Measurements from ENCODE around the gene MAP7D2.

Gene MAP7D2

DNA sequence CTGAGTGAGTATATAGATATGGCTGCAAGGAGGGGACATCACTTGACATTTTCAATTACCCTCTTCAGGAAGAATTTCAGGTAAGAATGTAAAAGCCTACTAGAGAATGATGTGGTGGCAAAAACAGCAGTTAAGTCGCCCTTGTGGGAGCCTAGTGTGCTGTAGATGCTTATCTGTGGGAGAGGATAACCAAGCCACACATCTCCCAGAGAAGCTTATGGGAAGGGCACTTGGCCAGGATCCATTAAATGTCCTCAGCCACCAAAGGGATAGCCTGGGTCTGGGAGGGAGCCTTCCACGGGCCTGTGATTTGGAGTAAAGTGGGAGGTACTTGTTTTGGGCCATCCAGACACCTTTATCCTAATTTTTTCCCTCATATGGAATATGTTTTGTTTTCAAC is 84.5 kb downstream of the MAP7D2 start:
- H3K27ac Mint-ChIP-seq, result no peak overlapping the region
- no peaks in the 10 kb centered on the region for H3K9me3 Mint-ChIP-seq
- H3K27me3 Mint-ChIP-seq, result no peaks in the 10 kb centered on the region
- no peaks in the 10 kb centered on the region for H3K36me3 Mint-ChIP-seq
- no peak overlapping the region for H3K4me3 Mint-ChIP-seq
- ATAC-seq, result no peak
- peaks cover 1% of the 10 kb centered on the region for H3K4me1 Mint-ChIP-seq

DNA sequence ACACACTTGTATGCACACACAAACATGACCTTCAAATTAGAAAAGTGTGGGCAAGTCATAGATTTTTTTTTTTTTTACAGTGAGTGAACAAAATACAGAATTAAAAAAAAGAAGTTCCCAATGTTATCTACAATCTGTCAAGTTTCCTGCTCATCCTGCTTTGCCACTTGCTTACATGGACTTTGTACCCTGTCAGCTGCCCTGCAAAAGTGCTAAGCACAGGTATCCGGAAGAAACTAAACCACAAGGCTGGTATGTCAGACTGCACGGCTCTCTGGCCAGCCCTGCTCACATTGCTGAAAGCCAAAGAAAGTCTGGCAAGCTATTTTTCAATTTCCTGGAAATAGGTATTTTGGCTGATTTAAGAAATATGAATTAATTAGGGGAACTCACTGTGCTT is 87.0 kb downstream of the MAP7D2 start:
- H3K9me3 Mint-ChIP-seq, result no peaks in the 10 kb centered on the region
- H3K4me1 Mint-ChIP-seq, result no peaks in the 10 kb centered on the region
- peaks cover 5% of the 10 kb centered on the region for H3K27me3 Mint-ChIP-seq
- no peaks in the 10 kb centered on the region for H3K36me3 Mint-ChIP-seq
- no peak overlapping the region for H3K27ac Mint-ChIP-seq
- no peak overlapping the region for H3K4me3 Mint-ChIP-seq
- no peak for ATAC-seq

DNA sequence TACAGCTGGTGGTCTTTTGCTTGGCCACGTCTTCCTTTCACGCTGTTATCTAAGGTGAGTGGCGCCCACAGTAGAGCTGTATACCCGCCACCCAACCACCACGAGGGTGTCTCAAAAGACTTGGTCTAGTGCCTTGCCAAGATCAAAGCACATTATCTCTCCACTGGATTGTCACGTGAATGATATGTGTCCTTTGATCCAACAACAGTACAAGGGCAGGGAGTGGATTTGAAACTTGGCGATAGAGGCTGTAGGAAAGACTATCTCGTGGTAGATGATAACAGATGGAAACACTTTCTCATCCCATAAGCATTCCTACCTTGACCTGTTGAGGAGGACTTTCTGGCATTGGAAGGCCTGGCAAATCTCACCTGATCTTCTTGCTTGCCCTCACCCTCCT is 88.1 kb downstream of the MAP7D2 start:
- ATAC-seq, result no peak
- H3K4me1 Mint-ChIP-seq, result no peaks in the 10 kb centered on the region
- no peaks in the 10 kb centered on the region for H3K9me3 Mint-ChIP-seq
- no peak overlapping the region for H3K27ac Mint-ChIP-seq
- no peak overlapping the region for H3K4me3 Mint-ChIP-seq
- H3K27me3 Mint-ChIP-seq, result peaks cover 9% of the 10 kb centered on the region
- no peaks in the 10 kb centered on the region for H3K36me3 Mint-ChIP-seq

DNA sequence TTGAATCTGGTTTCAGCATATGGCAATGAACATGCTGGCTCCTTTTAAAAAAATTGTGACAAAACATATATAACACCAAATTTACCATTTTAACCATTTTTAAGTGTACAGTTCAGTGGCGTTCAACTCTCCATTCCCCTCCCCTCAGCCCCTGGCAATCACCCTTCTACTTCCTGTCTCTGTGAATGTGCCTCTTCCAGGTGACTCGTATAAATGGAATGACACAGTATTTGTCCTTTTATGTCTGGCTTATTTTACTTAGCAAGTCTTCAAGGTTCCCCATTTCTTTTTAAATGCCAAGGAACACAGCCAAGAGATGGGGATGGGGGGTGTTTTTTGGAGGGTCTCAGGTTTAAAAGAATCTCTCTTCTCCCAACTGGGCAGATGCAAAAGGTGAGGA is 90.4 kb downstream of the MAP7D2 start:
- Mint-ChIP-seq H3K27ac (no peak overlapping the region), H3K4me1 (no peaks in the 10 kb centered on the region), H3K9me3 (no peaks in the 10 kb centered on the region), H3K27me3 (peaks cover 9% of the 10 kb centered on the region), H3K36me3 (no peaks in the 10 kb centered on the region), H3K4me3 (no peak overlapping the region)
- ATAC-seq, result no peak

DNA sequence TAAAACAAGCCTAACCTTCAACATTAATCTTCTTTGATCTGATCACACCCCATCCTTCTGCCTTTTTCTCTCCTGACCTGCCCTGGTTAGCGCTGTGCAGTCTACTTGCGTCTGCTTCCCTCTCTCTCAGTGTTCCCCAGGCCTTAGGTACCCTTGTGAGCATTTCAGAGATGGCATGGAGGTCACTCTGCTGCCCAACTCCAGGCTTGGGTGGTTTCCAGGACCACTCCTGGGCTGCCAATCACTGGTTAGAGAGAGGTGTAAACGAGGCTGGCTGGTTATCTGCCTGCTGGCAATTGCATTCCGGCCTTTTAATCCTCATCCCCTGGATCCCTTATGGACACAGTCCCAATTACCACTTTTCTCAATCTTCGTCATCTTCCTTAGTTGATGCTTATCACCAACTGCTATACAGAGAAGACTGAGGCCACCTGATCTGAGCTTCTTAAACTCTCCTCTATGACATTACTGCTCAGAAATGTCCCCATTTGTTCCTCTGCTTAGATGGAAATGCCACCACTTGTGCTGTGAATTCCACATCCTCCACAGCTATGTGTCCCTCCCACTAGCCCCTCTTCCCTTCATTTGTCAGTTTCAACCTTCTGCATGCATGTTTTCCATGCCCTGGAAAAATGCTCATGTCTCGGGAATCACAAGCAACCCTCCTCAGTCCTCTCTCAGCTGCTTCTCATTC is 96.9 kb downstream of the MAP7D2 start:
- peaks cover 5% of the 10 kb centered on the region for H3K27me3 Mint-ChIP-seq
- H3K27ac Mint-ChIP-seq, result no peak overlapping the region
- peaks cover 13% of the 10 kb centered on the region for H3K4me1 Mint-ChIP-seq
- no peak for ATAC-seq
- H3K36me3 Mint-ChIP-seq, result peaks cover 10% of the 10 kb centered on the region
- no peak overlapping the region for H3K4me3 Mint-ChIP-seq
- peaks cover 11% of the 10 kb centered on the region for H3K9me3 Mint-ChIP-seq

DNA sequence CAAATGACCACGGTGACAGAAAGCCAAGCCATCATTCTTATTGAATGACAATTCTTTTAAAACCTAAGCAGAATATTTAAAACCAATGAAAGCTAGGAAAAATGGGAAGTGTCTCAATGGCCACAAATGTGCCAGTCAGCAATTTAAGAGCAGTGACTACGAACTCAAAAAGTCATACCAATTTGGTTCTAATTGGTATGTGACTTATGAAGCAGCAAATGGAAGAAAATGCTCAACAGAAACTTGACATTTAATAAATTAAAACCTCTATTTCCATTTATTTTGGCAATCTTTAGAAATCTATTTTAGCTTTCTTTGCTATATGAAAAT is 100.1 kb downstream of the MAP7D2 start:
- H3K4me3 Mint-ChIP-seq, result no peak overlapping the region
- no peaks in the 10 kb centered on the region for H3K27me3 Mint-ChIP-seq
- no peak overlapping the region for H3K27ac Mint-ChIP-seq

DNA sequence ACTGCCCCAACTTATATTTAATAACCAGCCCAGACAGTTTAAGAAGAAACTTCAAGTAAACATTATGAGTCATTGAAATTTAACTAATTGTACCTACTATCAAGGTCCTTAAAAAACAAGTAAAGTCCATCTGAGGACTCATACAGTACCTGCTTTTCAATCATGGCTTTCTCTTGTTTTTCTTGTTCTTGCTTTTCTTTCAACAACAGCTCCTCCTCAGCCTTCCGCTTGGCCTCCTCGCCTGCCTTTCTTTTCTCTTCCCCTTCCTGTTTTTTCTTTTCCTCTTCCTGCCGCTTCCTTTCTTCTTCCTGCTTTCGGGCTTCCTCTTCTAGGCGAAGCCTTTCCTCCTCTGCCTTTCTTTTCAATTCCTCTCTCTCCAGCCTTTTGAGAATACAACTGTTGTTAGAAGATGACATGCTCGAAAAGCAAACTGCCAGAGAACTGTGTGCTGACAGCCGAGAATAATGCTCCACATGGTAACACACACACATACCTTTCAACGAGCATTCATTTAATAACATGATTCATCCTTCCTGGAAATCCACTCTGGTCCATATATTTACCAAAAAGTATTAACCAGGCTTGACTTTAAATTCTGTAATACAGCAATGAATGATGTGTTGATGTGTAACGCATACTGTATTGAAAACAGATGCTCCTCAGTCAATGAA is 100.6 kb downstream of the MAP7D2 start:
- Mint-ChIP-seq H3K9me3 (peaks cover 11% of the 10 kb centered on the region), H3K4me3 (no peak overlapping the region), H3K36me3 (peaks cover 10% of the 10 kb centered on the region), H3K4me1 (peaks cover 13% of the 10 kb centered on the region), H3K27ac (no peak overlapping the region), H3K27me3 (no peaks in the 10 kb centered on the region)
- ATAC-seq, result no peak

More for the DNA sequence above, 100.1 kb downstream of the MAP7D2 start:
- H3K36me3 Mint-ChIP-seq, result peaks cover 10% of the 10 kb centered on the region
- H3K9me3 Mint-ChIP-seq, result peaks cover 11% of the 10 kb centered on the region
- ATAC-seq, result no peak
- H3K4me1 Mint-ChIP-seq, result peaks cover 13% of the 10 kb centered on the region

DNA sequence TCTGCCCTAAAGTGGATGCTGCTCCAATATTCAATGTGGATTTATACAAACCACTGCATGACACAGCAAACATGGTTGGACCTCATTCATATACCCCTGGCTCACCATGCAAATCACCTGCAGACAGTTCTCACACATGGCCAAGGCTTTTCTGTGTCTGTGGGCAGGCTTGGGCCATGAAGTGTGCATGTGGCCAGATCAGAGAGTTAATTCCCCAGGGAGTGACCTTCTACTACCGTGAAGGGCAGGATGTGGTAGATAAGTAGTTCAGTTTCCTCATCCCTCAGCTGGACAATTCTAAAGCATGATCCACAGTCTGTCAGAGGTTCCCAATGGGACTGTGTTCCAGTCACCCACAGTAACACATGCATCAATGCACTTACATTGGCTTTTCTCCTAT is 101.3 kb downstream of the MAP7D2 start:
- H3K27ac Mint-ChIP-seq, result no peak overlapping the region
- H3K27me3 Mint-ChIP-seq, result no peaks in the 10 kb centered on the region
- peak; percentile 48 for ATAC-seq
- H3K36me3 Mint-ChIP-seq, result peaks cover 10% of the 10 kb centered on the region
- H3K9me3 Mint-ChIP-seq, result peaks cover 11% of the 10 kb centered on the region
- H3K4me3 Mint-ChIP-seq, result no peak overlapping the region
- peaks cover 13% of the 10 kb centered on the region for H3K4me1 Mint-ChIP-seq

DNA sequence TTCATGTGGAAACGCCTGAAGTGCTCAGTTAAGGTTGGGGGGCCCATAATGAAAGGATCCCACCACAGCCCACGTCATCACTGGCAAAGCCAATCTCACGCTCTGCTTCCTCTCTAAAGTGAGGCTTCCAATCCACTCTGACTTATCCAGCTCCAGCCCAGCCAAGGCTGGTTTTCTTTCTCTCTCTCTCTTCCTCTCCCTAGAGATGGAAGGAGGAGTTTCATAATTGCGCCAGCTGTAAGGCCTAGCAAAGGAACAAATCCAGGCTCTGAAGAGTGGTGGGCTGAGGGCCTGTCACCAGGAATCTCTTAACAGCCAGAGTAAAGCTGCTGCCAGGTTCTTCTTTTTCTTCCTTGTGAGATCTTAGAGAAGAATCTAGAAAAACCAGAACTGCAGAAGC is 105.1 kb downstream of the MAP7D2 start:
- Mint-ChIP-seq H3K27ac (no peak overlapping the region), H3K4me1 (peaks cover 13% of the 10 kb centered on the region), H3K9me3 (peaks cover 9% of the 10 kb centered on the region), H3K36me3 (peaks cover 10% of the 10 kb centered on the region), H3K27me3 (no peaks in the 10 kb centered on the region), H3K4me3 (no peak overlapping the region)
- ATAC-seq, result no peak

DNA sequence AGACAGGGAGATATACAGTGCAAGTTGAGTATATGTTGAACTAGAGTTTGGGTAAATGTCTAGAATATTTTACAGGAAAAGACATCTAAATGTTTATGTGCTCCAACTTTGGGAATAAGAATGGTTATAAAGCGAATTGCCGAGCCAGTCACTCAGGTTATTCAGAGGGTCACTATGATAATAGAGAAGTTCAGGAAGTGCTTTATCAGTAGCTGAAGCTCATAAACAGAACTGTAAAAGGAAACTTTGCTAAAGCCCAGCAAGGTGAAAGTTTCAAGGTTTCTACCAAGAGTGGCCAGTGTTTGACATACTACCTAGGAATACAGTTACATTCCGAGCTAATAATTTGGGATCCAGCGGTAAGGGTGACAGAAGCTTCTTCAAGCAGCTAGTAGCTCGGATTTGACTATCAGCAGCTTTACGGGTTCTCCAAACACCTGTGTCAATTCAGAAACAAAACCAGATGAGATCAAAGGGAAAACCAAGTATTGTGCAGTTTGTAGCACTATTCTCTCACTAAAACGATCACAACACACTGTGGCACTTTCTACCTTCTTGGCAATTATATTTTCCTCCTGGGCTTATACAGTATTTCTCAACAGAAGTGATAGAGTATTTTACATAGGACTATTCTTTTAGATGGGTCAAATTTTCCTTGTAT is 108.6 kb downstream of the MAP7D2 start:
- Mint-ChIP-seq H3K27me3 (no peaks in the 10 kb centered on the region), H3K9me3 (no peaks in the 10 kb centered on the region), H3K36me3 (no peaks in the 10 kb centered on the region), H3K4me3 (no peak overlapping the region), H3K27ac (no peak overlapping the region), H3K4me1 (no peaks in the 10 kb centered on the region)
- no peak for ATAC-seq

DNA sequence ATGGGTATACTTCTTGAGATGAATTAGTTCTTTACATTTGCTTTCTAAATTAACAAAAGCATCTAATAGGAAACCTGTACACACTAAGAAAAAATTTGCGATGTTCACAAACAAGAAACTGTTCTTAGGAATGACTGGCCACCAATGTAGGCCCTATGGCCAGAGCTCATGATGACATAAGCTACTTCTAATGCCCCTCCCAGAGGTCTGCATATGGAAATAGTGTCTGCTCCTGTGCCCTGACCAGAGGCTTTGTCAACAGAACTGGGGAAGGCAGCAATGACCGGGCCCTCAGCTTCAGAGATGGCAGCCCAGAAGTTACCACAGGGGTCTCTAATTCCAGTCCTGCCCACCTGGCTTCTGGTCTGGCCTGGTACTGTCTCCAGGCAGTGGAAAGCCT is 110.8 kb downstream of the MAP7D2 start:
- Mint-ChIP-seq H3K4me1 (no peaks in the 10 kb centered on the region), H3K27me3 (no peaks in the 10 kb centered on the region), H3K27ac (no peak overlapping the region), H3K9me3 (no peaks in the 10 kb centered on the region), H3K4me3 (no peak overlapping the region), H3K36me3 (no peaks in the 10 kb centered on the region)
- ATAC-seq, result no peak

DNA sequence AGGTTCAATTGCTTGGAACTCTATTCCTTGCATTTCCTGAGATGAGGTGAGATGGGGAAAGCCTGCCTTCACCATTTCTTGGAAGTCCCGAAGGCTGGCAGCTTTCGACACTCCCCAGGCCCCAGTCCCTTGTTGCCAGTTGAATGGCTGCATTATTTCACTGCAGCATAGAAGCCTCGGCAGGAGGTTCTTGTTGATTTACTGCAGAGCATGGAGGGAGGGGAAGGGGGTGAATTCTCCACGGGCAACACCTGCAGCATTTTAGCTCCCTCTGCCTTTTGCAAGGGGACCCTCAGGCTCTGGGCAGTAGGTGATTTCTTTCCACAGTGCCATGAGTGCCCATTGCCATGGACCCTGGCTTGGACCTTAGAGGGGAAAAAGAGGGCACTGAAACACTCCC is 115.1 kb downstream of the MAP7D2 start:
- no peaks in the 10 kb centered on the region for H3K27me3 Mint-ChIP-seq
- ATAC-seq, result no peak

DNA sequence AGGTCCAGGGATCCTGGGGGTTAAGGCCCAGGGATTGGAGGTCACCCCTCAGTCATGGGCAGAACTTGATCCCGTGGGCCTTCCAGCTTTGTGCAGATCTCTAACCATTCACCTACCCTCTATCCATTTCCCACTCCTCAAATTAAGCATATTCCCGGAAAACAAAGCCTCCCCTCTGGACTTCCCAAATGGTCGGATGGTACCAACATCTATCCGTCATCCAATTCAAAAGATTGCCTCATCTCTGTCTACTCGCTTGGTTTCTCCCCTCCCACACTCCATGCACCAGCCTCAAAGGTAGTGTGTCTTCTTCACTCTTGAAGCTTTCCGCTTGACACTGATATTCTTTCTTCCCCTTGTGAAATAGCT is 125.4 kb downstream of the MAP7D2 start:
- Mint-ChIP-seq H3K4me1 (peaks cover 8% of the 10 kb centered on the region), H3K4me3 (peak overlapping the region; percentile 85), H3K27me3 (no peaks in the 10 kb centered on the region), H3K9me3 (no peaks in the 10 kb centered on the region), H3K36me3 (no peaks in the 10 kb centered on the region), H3K27ac (peak overlapping the region; percentile 65)
- no peak for ATAC-seq

More for the DNA sequence above, 115.1 kb downstream of the MAP7D2 start:
- Mint-ChIP-seq H3K4me1 (no peaks in the 10 kb centered on the region), H3K4me3 (no peak overlapping the region), H3K36me3 (no peaks in the 10 kb centered on the region), H3K9me3 (no peaks in the 10 kb centered on the region), H3K27ac (no peak overlapping the region)

DNA sequence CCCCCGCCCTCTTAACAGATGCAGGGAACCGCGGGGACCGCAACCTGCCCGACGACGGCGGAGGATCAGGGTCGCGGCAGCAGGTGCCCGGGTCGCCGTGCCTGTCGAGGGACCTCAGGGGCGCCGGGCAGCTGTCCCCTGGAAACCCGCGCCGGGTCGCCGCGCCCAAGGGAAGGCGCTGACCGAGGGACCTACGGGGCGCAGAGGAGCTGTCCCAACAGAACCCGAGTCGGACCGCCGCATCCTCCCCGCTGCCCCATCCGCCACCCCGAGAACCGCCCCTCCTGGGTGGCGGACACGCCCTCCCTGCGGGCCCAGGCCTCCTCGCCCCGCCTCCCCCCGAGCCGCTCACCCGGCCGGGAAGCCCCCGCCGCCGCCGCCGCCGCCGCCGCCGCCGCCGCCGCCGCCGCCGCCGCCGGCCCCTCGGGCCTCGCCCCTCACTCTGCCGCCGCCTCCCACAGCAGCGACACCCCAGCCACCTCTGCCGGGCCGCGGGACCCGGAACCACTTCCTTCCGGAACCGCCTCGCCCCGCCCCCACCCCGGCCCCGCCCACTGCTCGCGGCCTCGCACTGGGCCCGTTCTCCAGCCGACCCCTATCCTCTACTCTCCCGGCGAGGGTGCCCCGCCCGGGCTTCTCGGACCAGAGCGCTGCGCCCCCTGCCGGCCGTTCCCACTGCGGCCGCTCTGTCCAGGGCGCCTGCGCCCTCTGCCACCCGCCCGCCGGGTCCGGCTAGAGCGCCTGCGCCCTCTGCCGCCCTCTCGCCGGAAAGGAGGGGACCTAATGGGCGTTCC is 126.0 kb downstream of the MAP7D2 start, which contains the start of gene BCLAF3:
Gene BCLAF3, minus strand, starts transcription at position 506 of the 794 bp plus-strand sequence. CDS start 20,797 bp downstream, outside the sequence.
- no peaks in the 10 kb centered on the region for H3K9me3 Mint-ChIP-seq
- no peaks in the 10 kb centered on the region for H3K36me3 Mint-ChIP-seq

DNA sequence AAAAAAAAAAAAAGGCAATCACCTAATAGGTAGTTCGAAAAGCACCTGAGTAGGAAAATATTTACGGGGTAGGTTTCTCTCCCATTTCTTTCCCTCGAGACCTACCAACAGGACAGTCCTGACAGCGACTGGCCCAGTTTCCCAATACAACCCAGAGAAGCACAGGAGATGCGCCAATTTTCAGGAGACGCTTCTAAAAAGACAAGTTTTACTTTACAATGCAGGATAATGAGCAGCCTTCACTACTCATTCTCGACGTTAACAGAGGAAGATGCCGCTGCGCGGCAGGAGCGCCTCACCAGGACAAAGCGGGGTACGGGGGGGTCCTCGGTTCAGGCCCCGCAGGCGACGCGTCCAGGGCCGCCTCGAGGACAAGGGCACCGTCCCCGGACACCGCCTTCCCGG is 126.6 kb downstream of the MAP7D2 start:
- no peaks in the 10 kb centered on the region for H3K36me3 Mint-ChIP-seq
- H3K9me3 Mint-ChIP-seq, result no peaks in the 10 kb centered on the region
- peaks cover 8% of the 10 kb centered on the region for H3K4me1 Mint-ChIP-seq
- peak overlapping the region; percentile 86 for H3K4me3 Mint-ChIP-seq
- peak overlapping the region; percentile 57 for H3K27ac Mint-ChIP-seq
- ATAC-seq, result peak; percentile 51
- no peaks in the 10 kb centered on the region for H3K27me3 Mint-ChIP-seq

More for the DNA sequence above, 126.0 kb downstream of the MAP7D2 start, which contains the start of gene BCLAF3:
- peak; percentile 99 for ATAC-seq
- peak within 1 kb of the TSS; percentile 65 for H3K27ac Mint-ChIP-seq
- H3K27me3 Mint-ChIP-seq, result no peaks in the 10 kb centered on the region
- H3K4me3 Mint-ChIP-seq, result peak within 1 kb of the TSS; percentile 86
- peaks cover 8% of the 10 kb centered on the region for H3K4me1 Mint-ChIP-seq

Measured in stimulated activated memory B cell treated with anti-CD40 and anti-IgM and Interleukin-4, amounts not matched to agents 10 μg/mL and 1 μg/mL and 100 μg/mL, for 72 hours (primary cell).